ENCODE measurements around the gene NOX5.

The NOX5 gene

GRCh38 chr15:69081310-69082004 is 67.0 kb downstream of the NOX5 start:
- no peaks in the 10 kb centered on the region for H3K36me3 ChIP-seq (ENCODE audit: insufficient read depth, low read length)
- no peak overlapping the region for H3K9ac ChIP-seq (ENCODE audit: low read depth, low read length)
- peaks cover 31% of the 10 kb centered on the region for H3K4me1 ChIP-seq (ENCODE audit: insufficient read depth, low read length)
- H3K9me3 ChIP-seq (ENCODE audit: control insufficient read depth, insufficient read depth, low read length) = no peaks in the 10 kb centered on the region

GRCh38 chr15:69082021-69082502 is 67.6 kb downstream of the NOX5 start:
- peaks cover 37% of the 10 kb centered on the region for H3K4me1 ChIP-seq (ENCODE audit: insufficient read depth, low read length)
- no peak overlapping the region for H3K9ac ChIP-seq (ENCODE audit: low read depth, low read length)
- H3K9me3 ChIP-seq (ENCODE audit: control insufficient read depth, insufficient read depth, low read length) = no peaks in the 10 kb centered on the region
- no peaks in the 10 kb centered on the region for H3K36me3 ChIP-seq (ENCODE audit: insufficient read depth, low read length)

- H3K9ac ChIP-seq (ENCODE audit: low read depth, low read length) = no peak overlapping the region
- H3K4me1 ChIP-seq (ENCODE audit: insufficient read depth, low read length) = peaks cover 42% of the 10 kb centered on the region
- H3K36me3 ChIP-seq (ENCODE audit: insufficient read depth, low read length) = no peaks in the 10 kb centered on the region
- no peaks in the 10 kb centered on the region for H3K9me3 ChIP-seq (ENCODE audit: control insufficient read depth, insufficient read depth, low read length)
These were observed 68.1 kb downstream of the NOX5 start for GRCh38 chr15:69082554-69082953.

DNA sequence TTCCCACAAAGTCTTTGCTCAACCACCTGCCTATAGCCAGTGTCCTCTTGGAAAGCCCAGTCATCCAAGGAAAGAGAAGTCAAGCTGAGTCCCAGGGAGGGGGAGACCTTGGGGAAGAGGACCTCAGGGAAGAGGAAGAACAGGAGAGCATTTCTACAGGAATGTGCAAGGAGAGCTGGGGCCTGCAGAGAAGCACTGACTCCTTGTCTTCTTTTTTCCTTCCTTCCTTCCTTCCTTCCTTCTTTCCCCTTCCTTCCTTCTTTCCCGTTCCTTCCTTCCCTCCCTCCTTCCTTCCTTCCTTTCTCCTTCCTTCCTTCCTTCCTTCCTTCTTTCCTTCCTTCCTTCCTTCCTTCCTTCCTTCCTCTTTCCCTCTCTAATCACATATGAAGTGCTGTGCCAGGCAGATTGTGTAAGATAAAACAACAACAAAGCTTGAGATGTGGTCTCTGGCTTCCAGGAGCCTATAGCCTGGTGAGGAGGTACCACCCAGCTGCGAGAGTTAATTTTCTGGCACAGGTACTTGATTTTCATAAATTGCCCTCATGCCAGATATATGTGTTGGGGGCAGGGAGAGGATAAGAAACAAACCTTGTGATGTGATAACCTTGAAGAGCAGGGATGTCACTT is 70.0 kb downstream of the NOX5 start:
- H3K4me1 ChIP-seq (ENCODE audit: insufficient read depth, low read length) = peaks cover 60% of the 10 kb centered on the region
- H3K9me3 ChIP-seq (ENCODE audit: control insufficient read depth, insufficient read depth, low read length) = no peaks in the 10 kb centered on the region
- H3K9ac ChIP-seq (ENCODE audit: low read depth, low read length) = no peak overlapping the region
- no peaks in the 10 kb centered on the region for H3K36me3 ChIP-seq (ENCODE audit: insufficient read depth, low read length)

DNA sequence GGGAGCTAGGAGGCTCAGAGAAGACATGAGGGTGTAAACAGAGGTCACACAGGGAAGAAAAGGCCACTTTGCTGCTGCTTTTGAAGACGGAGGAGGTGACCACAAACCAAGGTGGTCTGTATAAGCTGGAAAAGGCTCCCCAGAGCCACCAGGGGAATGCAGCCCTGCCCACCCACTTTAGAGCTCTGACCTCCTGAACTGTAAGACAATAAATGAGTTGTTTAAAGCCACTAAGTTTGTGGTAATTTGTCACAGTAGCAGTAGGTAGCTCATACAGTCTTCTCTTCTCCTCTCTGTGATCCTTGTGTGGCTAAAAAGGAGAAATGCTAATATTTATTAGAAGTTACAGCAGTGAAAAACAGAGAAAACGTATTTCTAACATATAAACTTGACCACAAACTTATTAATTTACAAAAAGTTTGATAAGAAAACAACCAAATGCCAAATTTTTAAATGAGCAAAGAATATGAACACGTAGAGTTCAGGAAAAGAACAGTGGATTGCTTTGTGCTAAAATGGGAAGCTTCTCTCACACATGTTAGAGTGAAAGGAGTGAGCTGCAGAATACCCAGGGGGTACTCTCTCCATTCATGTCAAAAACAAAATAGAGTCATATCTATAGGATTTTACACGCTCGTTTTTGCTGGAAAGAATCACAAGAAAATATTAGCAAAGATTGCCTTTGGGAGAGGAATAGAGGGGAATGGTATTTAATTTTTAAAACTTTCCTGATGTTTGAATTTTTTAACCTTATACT is 71.0 kb downstream of the NOX5 start:
- no peaks in the 10 kb centered on the region for H3K36me3 ChIP-seq (ENCODE audit: insufficient read depth, low read length)
- H3K9ac ChIP-seq (ENCODE audit: low read depth, low read length) = no peak overlapping the region
- peaks cover 63% of the 10 kb centered on the region for H3K4me1 ChIP-seq (ENCODE audit: insufficient read depth, low read length)
- H3K9me3 ChIP-seq (ENCODE audit: control insufficient read depth, insufficient read depth, low read length) = no peaks in the 10 kb centered on the region

- Histone ChIP-seq H3K36me3 (ENCODE audit: insufficient read depth, low read length) (no peaks in the 10 kb centered on the region), H3K9me3 (ENCODE audit: control insufficient read depth, insufficient read depth, low read length) (no peaks in the 10 kb centered on the region), H3K4me1 (ENCODE audit: insufficient read depth, low read length) (peaks cover 64% of the 10 kb centered on the region), H3K9ac (ENCODE audit: low read depth, low read length) (no peak overlapping the region)
These were observed 72.1 kb downstream of the NOX5 start for GRCh38 chr15:69086427-69087204.

GRCh38 chr15:69087366-69087976 is 73.0 kb downstream of the NOX5 start:
- peaks cover 64% of the 10 kb centered on the region for H3K4me1 ChIP-seq (ENCODE audit: insufficient read depth, low read length)
- no peaks in the 10 kb centered on the region; the same call in 1 of the 2 replicates for H3K36me3 ChIP-seq (ENCODE audit: insufficient read depth, low read length)
- H3K9me3 ChIP-seq (ENCODE audit: control insufficient read depth, insufficient read depth, low read length) = no peaks in the 10 kb centered on the region
- H3K9ac ChIP-seq (ENCODE audit: low read depth, low read length) = no peak overlapping the region

DNA sequence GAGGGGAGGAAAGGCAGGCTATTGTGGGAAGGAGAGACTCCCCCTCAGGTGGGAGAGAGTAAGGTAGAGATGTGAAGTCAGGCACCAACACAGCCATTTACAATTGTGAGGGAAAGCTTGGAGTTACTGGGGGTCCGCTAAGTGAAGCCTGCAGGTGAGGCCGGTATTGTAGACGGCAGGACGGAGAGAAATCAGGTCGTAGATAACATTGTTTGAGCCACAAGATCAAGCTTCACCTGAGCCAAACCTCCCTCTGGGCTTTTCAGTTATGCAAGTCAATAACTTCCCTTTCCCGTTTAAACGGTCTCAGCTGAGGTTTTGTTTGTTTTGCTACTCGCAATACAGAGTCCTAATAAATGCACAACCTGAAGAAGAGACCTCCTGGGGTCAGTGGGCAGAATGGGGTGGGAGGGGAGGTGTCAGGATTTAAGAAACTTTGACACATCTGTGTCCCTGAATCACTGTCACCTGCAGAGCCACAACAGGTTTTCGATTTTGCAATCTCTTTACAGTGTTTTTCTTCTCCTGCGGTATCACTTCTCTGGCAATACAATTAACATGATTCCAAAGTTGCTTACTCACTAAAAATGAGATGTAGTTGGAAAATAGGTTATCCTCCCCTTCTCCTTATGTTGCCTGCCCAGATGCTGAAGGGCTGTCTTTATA is 73.9 kb downstream of the NOX5 start:
- Histone ChIP-seq H3K9ac (ENCODE audit: low read depth, low read length) (no peak overlapping the region), H3K4me1 (ENCODE audit: insufficient read depth, low read length) (peaks cover 73% of the 10 kb centered on the region), H3K36me3 (ENCODE audit: insufficient read depth, low read length) (no peaks in the 10 kb centered on the region; the same call in 1 of the 2 replicates), H3K9me3 (ENCODE audit: control insufficient read depth, insufficient read depth, low read length) (no peaks in the 10 kb centered on the region)

DNA sequence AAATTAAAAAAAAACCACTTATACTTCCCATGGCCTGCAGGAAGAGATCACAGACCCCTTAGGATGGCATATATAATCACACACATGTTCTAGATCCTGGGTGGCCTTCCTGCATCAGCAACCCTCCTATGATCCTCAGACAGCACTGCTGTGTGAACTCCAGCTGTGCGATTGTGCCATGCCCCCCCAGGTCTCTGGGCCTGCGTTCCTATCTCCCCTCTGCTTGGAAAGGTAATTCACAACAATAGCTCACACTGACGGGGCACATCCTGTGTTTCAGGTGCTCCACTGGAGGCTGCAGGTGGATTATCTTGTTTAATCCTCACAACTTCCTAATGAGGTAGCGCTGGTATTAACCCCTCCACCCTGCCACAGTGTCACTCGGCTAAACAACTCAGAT is 74.8 kb downstream of the NOX5 start:
- no peaks in the 10 kb centered on the region; the same call in 1 of the 2 replicates for H3K36me3 ChIP-seq (ENCODE audit: insufficient read depth, low read length)
- H3K9me3 ChIP-seq (ENCODE audit: control insufficient read depth, insufficient read depth, low read length) = no peaks in the 10 kb centered on the region
- H3K4me1 ChIP-seq (ENCODE audit: insufficient read depth, low read length) = peaks cover 78% of the 10 kb centered on the region
- no peak overlapping the region for H3K9ac ChIP-seq (ENCODE audit: low read depth, low read length)

- H3K4me1 ChIP-seq (ENCODE audit: insufficient read depth, low read length) = peaks cover 70% of the 10 kb centered on the region
- H3K9ac ChIP-seq (ENCODE audit: low read depth, low read length) = no peak overlapping the region
- H3K9me3 ChIP-seq (ENCODE audit: control insufficient read depth, insufficient read depth, low read length) = no peaks in the 10 kb centered on the region
- no peaks in the 10 kb centered on the region; the same call in 1 of the 2 replicates for H3K36me3 ChIP-seq (ENCODE audit: insufficient read depth, low read length)
These were observed 75.9 kb downstream of the NOX5 start for GRCh38 chr15:69090197-69090948.

DNA sequence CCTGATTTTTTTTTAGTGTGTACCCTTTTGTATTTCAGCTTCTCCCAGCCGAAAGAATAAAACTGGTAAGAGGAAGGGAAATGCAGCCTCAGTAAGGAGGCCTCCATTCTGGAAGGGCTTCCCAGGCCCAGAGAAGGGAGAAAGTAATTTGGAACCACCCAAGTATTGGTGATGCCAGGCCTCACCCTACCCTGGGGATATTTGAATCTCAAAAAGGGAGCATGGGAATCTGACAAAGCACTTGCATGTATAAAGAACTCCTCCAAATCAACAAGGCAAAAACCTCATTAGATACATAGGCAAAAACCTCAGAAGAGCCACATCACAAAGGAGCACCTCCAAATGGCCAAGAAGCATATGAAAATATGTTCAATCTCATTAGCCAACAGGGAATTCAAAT is 77.2 kb downstream of the NOX5 start:
- Histone ChIP-seq H3K9ac (ENCODE audit: low read depth, low read length) (no peak overlapping the region), H3K36me3 (ENCODE audit: insufficient read depth, low read length) (no peaks in the 10 kb centered on the region; the same call in 1 of the 2 replicates), H3K4me1 (ENCODE audit: insufficient read depth, low read length) (peaks cover 57% of the 10 kb centered on the region)

DNA sequence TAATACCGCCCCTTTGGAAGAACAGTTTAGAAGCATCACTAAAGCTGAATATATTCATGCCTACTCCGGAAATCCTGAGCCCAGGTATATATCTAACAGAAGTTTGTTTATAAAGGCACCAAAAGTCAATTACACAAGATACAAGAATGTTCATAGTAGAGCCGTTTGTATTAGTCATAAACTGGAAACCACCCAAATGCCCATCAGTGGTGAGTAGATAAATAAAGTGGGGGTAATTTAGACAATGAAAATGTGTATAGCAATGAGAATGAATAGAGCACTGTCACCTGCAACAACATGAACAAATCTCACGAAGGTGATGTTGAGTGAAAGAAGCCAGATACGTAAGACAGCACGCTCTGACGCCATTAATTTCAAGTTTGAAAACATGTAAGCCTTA is 77.7 kb downstream of the NOX5 start:
- Histone ChIP-seq H3K4me1 (ENCODE audit: insufficient read depth, low read length) (peaks cover 52% of the 10 kb centered on the region), H3K36me3 (ENCODE audit: insufficient read depth, low read length) (no peaks in the 10 kb centered on the region; the same call in 1 of the 2 replicates), H3K9ac (ENCODE audit: low read depth, low read length) (no peak overlapping the region), H3K9me3 (ENCODE audit: control insufficient read depth, insufficient read depth, low read length) (no peaks in the 10 kb centered on the region)

More for the DNA sequence above, 77.2 kb downstream of the NOX5 start:
- H3K9me3 ChIP-seq (ENCODE audit: control insufficient read depth, insufficient read depth, low read length) = no peaks in the 10 kb centered on the region

DNA sequence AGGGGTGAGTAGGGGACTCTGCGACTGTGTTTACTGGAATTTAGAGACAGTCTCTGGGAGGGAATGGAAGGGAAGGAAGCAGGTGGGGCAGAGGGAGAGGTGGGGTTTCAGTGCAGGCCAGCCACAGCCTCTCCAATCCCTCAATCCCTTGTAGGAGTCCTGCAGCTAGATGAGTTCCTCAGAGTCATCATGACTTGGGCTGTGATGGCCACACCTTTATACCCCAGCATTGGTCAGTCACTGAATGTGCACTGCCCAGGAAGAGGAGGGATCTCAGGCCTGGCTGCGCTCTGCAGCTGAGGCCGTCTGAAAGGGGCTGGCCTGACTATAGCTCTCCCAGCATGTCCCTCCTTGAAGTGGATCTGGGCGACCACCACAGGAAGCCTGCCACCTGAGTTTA is 78.6 kb downstream of the NOX5 start:
- Histone ChIP-seq H3K9me3 (ENCODE audit: control insufficient read depth, insufficient read depth, low read length) (no peaks in the 10 kb centered on the region), H3K36me3 (ENCODE audit: insufficient read depth, low read length) (no peaks in the 10 kb centered on the region; the same call in 1 of the 2 replicates), H3K9ac (ENCODE audit: low read depth, low read length) (0 out of 2 replicates have a peak overlapping the region, but pooled peaks have one; percentile 6), H3K4me1 (ENCODE audit: insufficient read depth, low read length) (peaks cover 43% of the 10 kb centered on the region)
